DND-41 (cell line): ENCODE measurements around the gene PLEKHA8.

Source experiments
- CTCF ChIP-seq: IDR thresholded peaks from 2 replicates; pipeline ENCODE4 v1.5.1; 2012; ENCODE audit warnings: borderline replicate concordance, low read length, moderate library complexity, mild to moderate bottlenecking; ENCODE audit not compliant: poor library complexity, severe bottlenecking; ENCODE audit errors: extremely low read depth
- EZH2 ChIP-seq: IDR thresholded peaks from 3 replicates; pipeline ENCODE4 v1.6.1; 2012; ENCODE audit warnings: borderline replicate concordance, low read depth, mild to moderate bottlenecking, moderate library complexity, low read length, inconsistent platforms; ENCODE audit not compliant: severe bottlenecking

DNA sequence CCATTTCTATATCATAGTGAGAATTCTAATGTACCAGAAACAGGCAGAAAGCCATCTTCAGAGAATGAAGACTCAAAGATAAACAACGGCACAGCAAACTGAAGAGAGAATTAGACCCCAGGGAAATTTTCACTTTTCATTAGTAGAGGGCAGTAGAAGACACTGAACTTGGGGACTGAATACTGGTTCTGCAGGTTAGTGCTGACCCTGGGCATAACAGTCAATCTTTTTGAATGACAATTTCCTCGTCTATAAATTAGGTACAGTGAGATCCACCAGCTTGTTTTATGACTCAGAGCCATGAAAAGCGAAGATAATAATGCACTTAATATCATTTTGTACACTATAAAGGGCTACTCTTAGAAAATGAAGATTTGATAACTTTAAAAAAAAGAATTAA, 15.5 kb upstream of the PLEKHA8 start:
- TF ChIP-seq CTCF (no peak), EZH2 (no peak)
